GM06990 (cell line): Measurements from ENCODE around the gene FASTK.

Experiments used
- DNase-seq: peaks from one replicate; pipeline ENCODE4 v3.0.0-alpha.2; 2011; ENCODE audit not compliant: insufficient read length; ENCODE audit errors: extremely low read depth
- H3K27me3 ChIP-seq: replicated peaks from 2 replicates; pipeline ENCODE4 v1.6.0; 2011; ENCODE audit warnings: low read length; ENCODE audit not compliant: control insufficient read depth, insufficient read depth
- H3K36me3 ChIP-seq: 2 replicates; pipeline ENCODE4 v1.5.1; 2011; ENCODE audit warnings: low read length; ENCODE audit not compliant: control insufficient read depth, insufficient read depth
- H3K4me3 ChIP-seq: replicated peaks from 2 replicates; pipeline ENCODE4 v1.5.1; 2011; ENCODE audit warnings: low read depth, mild to moderate bottlenecking, control low read depth, low read length
- TF ChIP-seq, protein P1 (sequence below): IDR thresholded peaks from 2 replicates; pipeline ENCODE4 v1.5.1; 2011; ENCODE audit warnings: low read length, control low read depth, mild to moderate bottlenecking, inconsistent platforms; ENCODE audit not compliant: insufficient read depth, poor library complexity, severe bottlenecking

FASTK gene

DNA sequence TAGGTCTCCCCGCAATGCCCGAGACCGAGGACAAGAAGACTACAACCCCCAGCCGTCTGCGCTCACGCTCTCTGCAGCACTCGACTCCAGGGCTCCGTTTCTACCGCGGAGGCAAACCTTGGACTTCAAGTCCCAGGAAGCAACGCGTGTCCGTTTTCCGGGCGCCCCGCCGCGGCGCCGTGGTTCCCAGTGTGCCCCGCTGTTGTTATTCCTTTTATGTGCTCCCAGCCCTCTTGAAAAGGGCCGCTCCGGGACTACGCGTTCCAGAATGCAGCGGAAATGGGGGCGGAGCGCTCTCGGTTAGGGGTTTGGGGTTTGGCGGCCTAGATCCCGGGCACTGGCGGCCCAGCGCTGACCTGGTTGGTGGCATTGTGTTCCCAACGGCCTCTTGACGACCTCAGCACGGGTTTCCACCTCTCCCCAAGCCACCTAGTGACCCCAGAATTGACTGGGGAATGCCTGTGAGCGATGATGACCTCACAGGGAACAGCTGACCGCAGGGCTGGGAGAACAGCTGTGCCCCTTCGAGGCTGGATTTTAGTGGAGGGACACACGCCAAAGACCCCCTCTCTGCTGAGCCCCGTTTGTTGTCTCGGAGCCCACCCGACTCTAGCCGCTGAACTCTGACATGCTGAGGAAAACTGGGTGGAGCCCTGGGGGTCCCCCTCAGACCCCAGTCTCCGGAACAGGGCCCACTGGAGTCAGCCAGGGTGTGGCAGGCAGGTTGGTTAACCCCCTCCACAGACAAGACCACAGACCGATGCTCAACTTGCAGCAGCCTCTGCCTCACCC, 22.4 kb downstream of the FASTK start:
- peak; percentile 97 for DNase-seq
- Histone ChIP-seq H3K27me3 (no peaks in the 10 kb centered on the region), H3K36me3 (peaks cover 5% of the 10 kb centered on the region), H3K4me3 (peak overlapping the region; percentile 75)
- TF ChIP-seq, protein P1, sequence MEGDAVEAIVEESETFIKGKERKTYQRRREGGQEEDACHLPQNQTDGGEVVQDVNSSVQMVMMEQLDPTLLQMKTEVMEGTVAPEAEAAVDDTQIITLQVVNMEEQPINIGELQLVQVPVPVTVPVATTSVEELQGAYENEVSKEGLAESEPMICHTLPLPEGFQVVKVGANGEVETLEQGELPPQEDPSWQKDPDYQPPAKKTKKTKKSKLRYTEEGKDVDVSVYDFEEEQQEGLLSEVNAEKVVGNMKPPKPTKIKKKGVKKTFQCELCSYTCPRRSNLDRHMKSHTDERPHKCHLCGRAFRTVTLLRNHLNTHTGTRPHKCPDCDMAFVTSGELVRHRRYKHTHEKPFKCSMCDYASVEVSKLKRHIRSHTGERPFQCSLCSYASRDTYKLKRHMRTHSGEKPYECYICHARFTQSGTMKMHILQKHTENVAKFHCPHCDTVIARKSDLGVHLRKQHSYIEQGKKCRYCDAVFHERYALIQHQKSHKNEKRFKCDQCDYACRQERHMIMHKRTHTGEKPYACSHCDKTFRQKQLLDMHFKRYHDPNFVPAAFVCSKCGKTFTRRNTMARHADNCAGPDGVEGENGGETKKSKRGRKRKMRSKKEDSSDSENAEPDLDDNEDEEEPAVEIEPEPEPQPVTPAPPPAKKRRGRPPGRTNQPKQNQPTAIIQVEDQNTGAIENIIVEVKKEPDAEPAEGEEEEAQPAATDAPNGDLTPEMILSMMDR: no peak

DNA sequence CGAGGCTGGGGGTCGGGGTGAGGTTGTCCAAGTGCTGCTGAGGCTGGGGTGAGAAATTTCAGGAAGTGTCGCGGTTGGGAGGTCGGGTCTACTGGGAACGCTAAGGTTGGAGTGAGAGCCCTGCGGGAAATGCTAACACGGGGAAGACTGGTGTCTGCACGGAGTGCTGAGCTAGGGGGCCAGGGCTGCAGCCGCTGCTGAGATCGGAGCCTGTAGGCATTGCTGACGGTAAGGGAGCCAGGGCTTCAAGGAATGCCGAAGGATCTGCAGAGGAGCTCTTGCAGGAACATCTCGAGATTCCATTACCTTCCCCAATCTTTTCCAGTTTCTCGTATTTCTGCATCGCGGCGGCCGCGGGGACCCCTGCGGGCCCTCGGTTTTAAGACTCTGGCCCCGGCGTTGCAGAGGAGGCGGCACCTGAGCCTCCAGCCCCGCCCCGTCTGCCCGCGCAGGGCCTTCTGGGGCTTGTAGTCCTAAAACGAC, 23.1 kb downstream of the FASTK start, which contains the start of gene CDK5:
TSS of gene CDK5 (minus strand) at position 392 of the 483 bp plus-strand sequence. CDS start at position 343, 49 bp downstream.
- Histone ChIP-seq H3K4me3 (peak within 1 kb of the TSS; percentile 75), H3K36me3 (peaks cover 5% of the 10 kb centered on the region), H3K27me3 (no peaks in the 10 kb centered on the region)
- TF ChIP-seq, protein P1: no peak
- DNase-seq: no peak

DNA sequence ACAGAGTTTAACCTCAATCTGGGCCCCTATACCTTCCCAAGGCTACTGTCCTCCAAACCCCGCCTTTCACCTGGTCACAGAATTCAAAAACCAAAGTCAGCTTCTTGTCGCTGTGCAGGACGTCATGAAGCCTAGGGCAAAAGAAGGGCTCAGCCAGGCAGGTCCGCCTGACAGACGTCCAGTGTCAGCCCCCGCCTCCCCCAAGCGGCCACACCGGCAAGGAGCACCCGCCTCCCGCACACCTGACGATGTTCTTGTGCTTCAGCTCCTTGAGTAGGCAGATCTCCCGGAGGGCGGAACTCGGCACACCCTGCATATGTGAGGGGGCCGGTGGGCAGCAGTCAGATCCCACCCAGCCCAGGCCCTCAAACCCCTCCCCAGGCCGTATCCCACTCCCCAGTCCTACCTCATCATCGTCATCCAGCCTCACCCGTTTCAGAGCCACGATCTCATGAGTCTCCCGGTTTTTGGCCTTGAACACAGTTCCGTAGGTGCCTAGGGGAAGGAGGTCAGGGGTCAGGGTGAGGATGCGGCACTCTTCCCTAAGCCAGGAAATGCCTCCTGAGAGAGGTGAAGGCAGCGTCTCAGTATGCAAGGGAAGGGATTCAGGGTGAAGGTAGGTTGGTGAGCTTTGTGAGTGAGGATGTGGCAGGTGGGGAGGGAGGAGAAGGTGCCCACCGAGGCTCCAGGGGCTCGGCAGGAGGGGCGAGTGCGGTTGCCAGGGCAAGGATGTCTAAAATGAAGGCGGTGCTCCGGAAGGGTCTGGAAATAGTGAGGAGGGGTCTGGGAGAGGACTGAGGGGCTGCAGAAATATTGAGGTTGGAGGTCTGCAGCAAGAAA, 23.7 kb downstream of the FASTK start:
- Histone ChIP-seq H3K4me3 (peak overlapping the region; percentile 75), H3K36me3 (peaks cover 5% of the 10 kb centered on the region), H3K27me3 (no peaks in the 10 kb centered on the region)
- DNase-seq: no peak
- TF ChIP-seq, protein P1: no peak

DNA sequence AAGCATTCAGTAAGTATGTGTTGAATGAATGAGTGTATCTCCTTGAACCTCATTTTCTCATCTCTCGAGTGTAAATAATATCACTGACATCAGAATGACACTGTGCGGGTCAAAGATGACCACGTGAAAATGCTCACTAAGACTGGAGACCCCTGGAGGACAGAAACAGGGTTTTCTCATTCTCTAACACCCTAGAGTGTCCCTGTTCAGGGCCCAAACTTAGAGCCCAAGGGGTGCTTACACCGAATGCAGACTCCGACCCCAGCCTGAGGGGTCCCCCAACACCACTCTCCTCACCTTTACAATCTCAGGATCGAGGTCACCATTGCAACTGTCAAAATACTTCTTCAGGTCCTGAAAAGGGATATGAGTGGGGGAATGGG, 24.3 kb downstream of the FASTK start:
- no peak for DNase-seq
- Histone ChIP-seq H3K27me3 (no peaks in the 10 kb centered on the region), H3K4me3 (no peak overlapping the region), H3K36me3 (peaks cover 3% of the 10 kb centered on the region)
- TF ChIP-seq, protein P1: no peak

DNA sequence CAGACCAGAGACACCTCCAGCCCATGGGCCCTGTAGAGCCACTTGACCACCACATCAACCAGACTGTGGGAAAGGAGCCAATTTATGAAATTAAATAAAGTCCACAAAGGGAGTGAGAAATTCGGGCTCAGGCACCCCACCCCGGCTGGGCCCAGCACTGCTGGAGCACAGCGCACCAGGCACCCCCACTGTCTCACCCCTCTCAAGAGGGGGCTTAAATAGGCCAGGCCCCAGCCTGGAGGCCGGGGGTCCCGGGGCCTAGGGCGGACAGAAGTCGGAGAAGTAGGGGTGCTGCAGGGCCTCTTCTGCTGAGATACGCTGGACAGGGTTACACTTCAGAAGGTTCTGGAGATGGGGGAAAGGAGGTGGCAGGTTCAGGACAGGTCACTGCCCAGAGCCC, 26.9 kb downstream of the FASTK start:
- TF ChIP-seq, protein P1: no peak
- Histone ChIP-seq H3K27me3 (no peaks in the 10 kb centered on the region), H3K4me3 (no peak overlapping the region), H3K36me3 (peaks cover 3% of the 10 kb centered on the region)
- no peak for DNase-seq
